Trophoblast cell (in vitro differentiated cells and primary cell): Measurements from ENCODE around the gene ARFGEF3.
A peak's percentile ranks its signal among the peaks of the same experiment; 100 is the strongest.

Experiments used
- DNase-seq, 2 donors: peaks; one replicate each; pipeline ENCODE4 v3.0.0-alpha.2; 2016
- H2AFZ ChIP-seq: 2 replicates; pipeline ENCODE4 v1.6.1; 2013; ENCODE audit warnings: low read length, moderate library complexity, mild to moderate bottlenecking; ENCODE audit not compliant: insufficient read depth, poor library complexity
- H2AK5ac ChIP-seq: 2 replicates; pipeline ENCODE4 v1.6.1; 2013; ENCODE audit warnings: mild to moderate bottlenecking, low read length
- H2BK120ac ChIP-seq: 2 replicates; pipeline ENCODE4 v1.6.1; 2013; ENCODE audit warnings: low read length, mild to moderate bottlenecking, moderate library complexity; ENCODE audit not compliant: insufficient read depth, poor library complexity
- H2BK12ac ChIP-seq: 2 replicates; pipeline ENCODE4 v1.6.1; 2013; ENCODE audit warnings: mild to moderate bottlenecking, low read length, moderate library complexity
- H2BK5ac ChIP-seq: 2 replicates; pipeline ENCODE4 v1.6.1; 2013; ENCODE audit warnings: low read length, low read depth, moderate library complexity, mild to moderate bottlenecking; ENCODE audit not compliant: poor library complexity
- H3K14ac ChIP-seq: 2 replicates; pipeline ENCODE4 v1.6.1; 2013; ENCODE audit warnings: mild to moderate bottlenecking, low read length
- H3K18ac ChIP-seq: 2 replicates; pipeline ENCODE4 v1.6.1; 2013; ENCODE audit warnings: mild to moderate bottlenecking, low read length
- H3K23ac ChIP-seq: 2 replicates; pipeline ENCODE4 v1.6.1; 2013; ENCODE audit warnings: low read length
- H3K27ac ChIP-seq: 2 replicates; pipeline ENCODE4 v1.5.1; 2013; ENCODE audit warnings: low read depth, mild to moderate bottlenecking, inconsistent platforms, low read length, moderate library complexity
- H3K27me3 ChIP-seq: 2 replicates; pipeline ENCODE4 v1.6.1; 2013; ENCODE audit warnings: inconsistent platforms, mild to moderate bottlenecking, low read length, moderate library complexity; ENCODE audit not compliant: insufficient read depth
- H3K36me3 ChIP-seq, 2 experiments: 1 replicate in 1 of 2; 2 replicates in 1 of 2; pipeline ENCODE4 v1.6.1; 2013; ENCODE audit warnings: low read length in 2 of 2, mild to moderate bottlenecking in 2 of 2, moderate library complexity in 1 of 2; ENCODE audit not compliant: insufficient read depth in 2 of 2, control insufficient read depth in 1 of 2
- H3K4ac ChIP-seq: 2 replicates; pipeline ENCODE4 v1.6.1; 2013; ENCODE audit warnings: low read depth, mild to moderate bottlenecking, low read length, moderate library complexity
- H3K4me1 ChIP-seq, 2 experiments: 1 replicate in 1 of 2; 2 replicates in 1 of 2; pipeline ENCODE4 v1.6.1; 2013; ENCODE audit warnings: low read length in 2 of 2, mild to moderate bottlenecking in 2 of 2, moderate library complexity in 1 of 2; ENCODE audit not compliant: insufficient read depth in 2 of 2, control insufficient read depth in 1 of 2
- H3K4me2 ChIP-seq: 2 replicates; pipeline ENCODE4 v1.6.1; 2013; ENCODE audit warnings: inconsistent platforms, mild to moderate bottlenecking, low read length, moderate library complexity
- H3K4me3 ChIP-seq: 2 replicates; pipeline ENCODE4 v1.5.1; 2013; ENCODE audit warnings: mild to moderate bottlenecking, low read depth, low read length, inconsistent platforms
- H3K79me1 ChIP-seq: one replicate; pipeline ENCODE4 v1.6.1; 2013; ENCODE audit warnings: low read length
- H3K79me2 ChIP-seq: 2 replicates; pipeline ENCODE4 v1.6.1; 2013; ENCODE audit warnings: low read length, mild to moderate bottlenecking; ENCODE audit not compliant: control insufficient read depth, insufficient read depth, poor library complexity
- H3K9ac ChIP-seq: 2 replicates; pipeline ENCODE4 v1.6.1; 2013; ENCODE audit warnings: mild to moderate bottlenecking, low read length
- H3K9me3 ChIP-seq: 2 replicates; pipeline ENCODE4 v1.6.1; 2013; ENCODE audit warnings: low read depth, mild to moderate bottlenecking, control low read depth, inconsistent platforms, low read length; ENCODE audit not compliant: insufficient read depth
- H4K12ac ChIP-seq: 2 replicates; pipeline ENCODE4 v1.6.1; 2013; ENCODE audit warnings: low read depth, mild to moderate bottlenecking, low read length, moderate library complexity
- H4K8ac ChIP-seq: 2 replicates; pipeline ENCODE4 v1.6.1; 2013; ENCODE audit warnings: low read depth, mild to moderate bottlenecking, low read length, moderate library complexity
- H4K91ac ChIP-seq: one replicate; pipeline ENCODE4 v1.6.1; 2013; ENCODE audit warnings: low read depth, mild to moderate bottlenecking, low read length, moderate library complexity
- WGBS: extraction: QIAGEN DNeasy Blood & Tissue Kit; methylation state at CpG from one replicate; pipeline ENCODE4 v1.1.7; 2013; ENCODE audit warnings: missing lambda C conversion rate; ENCODE audit not compliant: insufficient read length, insufficient coverage; ENCODE audit errors: extremely low coverage; 5-methylcytosine and 5-hydroxymethylcytosine counted together

ARFGEF3 gene

GRCh38 chr6:138307352-138307751, 145.6 kb downstream of the ARFGEF3 start:
- WGBS, result no CpG with 5 or more reads among the region's 1 CpG
- Histone ChIP-seq H3K36me3 (no peaks in the 10 kb centered on the region), H3K9ac (no peak overlapping the region), H3K4me3 (no peak overlapping the region), H2AFZ (no peak overlapping the region), H4K12ac (no peak overlapping the region), H3K9me3 (no peaks in the 10 kb centered on the region), H4K8ac (peak overlapping the region; percentile 61), H3K18ac (no peak overlapping the region), H3K4me2 (no peak overlapping the region), H3K23ac (no peak overlapping the region), H3K79me1 (no peaks in the 10 kb centered on the region), H2AK5ac (no peak overlapping the region), H3K27ac (no peak overlapping the region), H2BK120ac (no peak overlapping the region), H3K14ac (no peak overlapping the region), H3K4ac (no peak overlapping the region), H2BK12ac (no peak overlapping the region), H2BK5ac (no peak overlapping the region), H4K91ac (no peak overlapping the region), H3K27me3 (no peaks in the 10 kb centered on the region), H3K4me1 (peaks cover 5 to 11% of the 10 kb centered on the region in 2 experiments), H3K79me2 (no peaks in the 10 kb centered on the region)
- DNase-seq, result peak; percentile 58 to 80

GRCh38 chr6:138307816-138308730, 146.3 kb downstream of the ARFGEF3 start:
- Histone ChIP-seq H3K4ac (no peak overlapping the region), H3K9me3 (no peaks in the 10 kb centered on the region), H3K4me3 (no peak overlapping the region), H3K79me1 (no peaks in the 10 kb centered on the region), H3K36me3 (no peaks in the 10 kb centered on the region), H3K4me2 (no peak overlapping the region), H3K27ac (no peak overlapping the region), H3K9ac (no peak overlapping the region), H4K8ac (no peak overlapping the region), H3K27me3 (no peaks in the 10 kb centered on the region), H2AK5ac (no peak overlapping the region), H3K14ac (no peak overlapping the region), H2BK5ac (no peak overlapping the region), H2BK12ac (peak overlapping the region; percentile 44), H2AFZ (no peak overlapping the region), H3K18ac (no peak overlapping the region), H3K4me1 (peaks cover 5 to 11% of the 10 kb centered on the region in 2 experiments), H3K79me2 (no peaks in the 10 kb centered on the region), H4K91ac (no peak overlapping the region), H2BK120ac (no peak overlapping the region), H4K12ac (no peak overlapping the region), H3K23ac (no peak overlapping the region)
- peak; percentile 85 to 88 for DNase-seq
- no CpG with 5 or more reads among the region's 11 CpGs for WGBS

GRCh38 chr6:138308731-138309110, 147.0 kb downstream of the ARFGEF3 start:
- Histone ChIP-seq H3K27me3 (no peaks in the 10 kb centered on the region), H3K4me1 (peaks cover 5 to 11% of the 10 kb centered on the region in 2 experiments), H3K18ac (no peak overlapping the region), H4K12ac (no peak overlapping the region), H3K4ac (no peak overlapping the region), H4K91ac (no peak overlapping the region), H3K36me3 (no peaks in the 10 kb centered on the region), H3K14ac (no peak overlapping the region), H3K79me1 (no peaks in the 10 kb centered on the region), H2BK12ac (no peak overlapping the region), H2AK5ac (no peak overlapping the region), H3K79me2 (no peaks in the 10 kb centered on the region), H3K4me3 (no peak overlapping the region), H3K23ac (no peak overlapping the region), H3K4me2 (no peak overlapping the region), H2BK120ac (no peak overlapping the region), H4K8ac (no peak overlapping the region), H3K9me3 (no peaks in the 10 kb centered on the region), H2BK5ac (no peak overlapping the region), H3K27ac (no peak overlapping the region), H2AFZ (no peak overlapping the region), H3K9ac (no peak overlapping the region)
- WGBS, result no CpG with 5 or more reads among the region's 1 CpG
- DNase-seq, result no peak

GRCh38 chr6:138309695-138310094, 148.0 kb downstream of the ARFGEF3 start:
- no peak overlapping the region for H4K91ac ChIP-seq
- no peaks in the 10 kb centered on the region for H3K36me3 ChIP-seq
- H2AK5ac ChIP-seq, result no peak overlapping the region
- peaks cover 5 to 11% of the 10 kb centered on the region in 2 experiments for H3K4me1 ChIP-seq
- H2BK12ac ChIP-seq, result no peak overlapping the region
- no peak overlapping the region for H2AFZ ChIP-seq
- no peak overlapping the region for H2BK120ac ChIP-seq
- DNase-seq, result no peak
- H3K23ac ChIP-seq, result no peak overlapping the region
- H3K4me3 ChIP-seq, result no peak overlapping the region
- no peak overlapping the region for H3K18ac ChIP-seq
- no peak overlapping the region for H3K27ac ChIP-seq
- H3K14ac ChIP-seq, result no peak overlapping the region
- WGBS, result no CpG with 5 or more reads among the region's 1 CpG
- H3K27me3 ChIP-seq, result no peaks in the 10 kb centered on the region
- no peaks in the 10 kb centered on the region for H3K79me2 ChIP-seq
- no peak overlapping the region for H3K9ac ChIP-seq
- H4K8ac ChIP-seq, result no peak overlapping the region
- no peak overlapping the region for H3K4ac ChIP-seq
- H3K79me1 ChIP-seq, result no peaks in the 10 kb centered on the region
- no peaks in the 10 kb centered on the region for H3K9me3 ChIP-seq
- H3K4me2 ChIP-seq, result no peak overlapping the region
- no peak overlapping the region for H4K12ac ChIP-seq
- H2BK5ac ChIP-seq, result no peak overlapping the region
